ENCODE results near the gene AK9.
A peak's percentile ranks its signal among the peaks of the same experiment; 100 is the strongest.

The AK9 gene

DNA sequence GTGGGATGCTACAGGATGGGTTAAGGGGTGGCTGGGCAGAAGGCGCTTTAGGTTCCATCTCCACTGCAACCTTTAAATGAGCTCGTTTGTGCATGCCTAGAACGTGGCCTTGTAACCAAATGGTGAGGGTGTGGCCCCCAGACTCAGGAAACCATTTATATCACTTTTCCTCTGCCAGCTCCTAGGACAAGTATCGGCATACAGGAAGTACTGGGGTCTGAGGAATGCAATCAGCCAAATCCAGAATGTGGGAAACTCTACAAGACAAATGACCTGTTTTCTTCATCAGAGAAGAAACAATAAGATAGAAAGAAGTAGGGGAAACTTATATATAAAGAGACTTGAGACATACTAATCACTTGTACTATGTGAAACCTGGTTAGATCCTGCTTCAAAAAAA lies 21.2 kb downstream of the AK9 start:
- H3K27ac ChIP-seq (ENCODE audit: low read depth, low read length), result no peak overlapping the region
- H3K4me1 ChIP-seq (ENCODE audit: control insufficient read depth, low read depth, low read length), result no peaks in the 10 kb centered on the region
- no CpG with 5 or more reads among the region's 4 CpGs for whole genome bisulfite sequencing (ENCODE audit: extremely low coverage, insufficient coverage, low lambda C conversion rate)
- no peaks in the 10 kb centered on the region for H3K27me3 ChIP-seq (ENCODE audit: insufficient read depth, low read length, poor library complexity)
- H2BK15ac ChIP-seq (replicated peaks; ENCODE audit: low read depth), result no peak overlapping the region
- H3K4me2 ChIP-seq (ENCODE audit: low read length), result no peak overlapping the region
- no peak overlapping the region for H2AK5ac ChIP-seq (ENCODE audit: low read length)
- no peak overlapping the region for H3K18ac ChIP-seq (ENCODE audit: low read length)
- H3K4me3 ChIP-seq (ENCODE audit: low read length), result no peak overlapping the region
- H3K56ac ChIP-seq (ENCODE audit: low read length), result no peak overlapping the region
- no peak overlapping the region for H3K4ac ChIP-seq (ENCODE audit: low read depth, low read length)
- H3K36me3 ChIP-seq (ENCODE audit: control insufficient read depth, insufficient read depth, low read length), result no peaks in the 10 kb centered on the region
- H2BK5ac ChIP-seq (ENCODE audit: low read length), result no peak overlapping the region
- H2BK120ac ChIP-seq (ENCODE audit: low read depth, low read length), result no peak overlapping the region
- no peaks in the 10 kb centered on the region for H3K79me2 ChIP-seq (ENCODE audit: control insufficient read depth, insufficient read depth, low read length)
- no peak overlapping the region for H4K5ac ChIP-seq (ENCODE audit: low read length)
- DNase-seq, result no peak
- H4K8ac ChIP-seq (ENCODE audit: low read depth, low read length), result no peak overlapping the region
- no peaks in the 10 kb centered on the region for H3K79me1 ChIP-seq (ENCODE audit: low read length)
- H3K23ac ChIP-seq (ENCODE audit: low read length), result no peak overlapping the region
- H3K9ac ChIP-seq (ENCODE audit: low read length), result no peak overlapping the region

DNA sequence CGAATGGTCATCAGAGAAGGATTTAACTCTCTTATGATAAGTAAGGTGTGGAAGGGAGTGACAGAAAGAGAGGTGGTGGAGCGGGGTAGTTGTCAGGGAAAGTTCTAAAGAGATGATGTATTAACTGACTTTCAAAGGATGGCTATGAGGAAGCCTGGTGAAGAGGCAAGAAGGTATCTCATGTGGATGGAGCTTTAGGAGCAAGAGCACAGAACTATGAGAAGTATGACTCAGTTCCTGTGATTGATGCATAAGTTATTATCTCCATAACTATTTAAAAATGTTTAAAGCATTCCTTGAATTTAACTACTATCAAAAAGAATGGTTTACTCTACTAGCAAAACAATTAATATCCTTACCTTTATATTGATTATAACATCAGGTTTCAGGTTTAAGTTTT lies 28.8 kb downstream of the AK9 start:
- Histone ChIP-seq H3K23ac (ENCODE audit: low read length) (no peak overlapping the region), H3K9ac (ENCODE audit: low read length) (no peak overlapping the region), H2BK120ac (ENCODE audit: low read depth, low read length) (no peak overlapping the region), H2AK5ac (ENCODE audit: low read length) (no peak overlapping the region), H4K5ac (ENCODE audit: low read length) (no peak overlapping the region), H3K18ac (ENCODE audit: low read length) (no peak overlapping the region), H2BK5ac (ENCODE audit: low read length) (no peak overlapping the region), H3K36me3 (ENCODE audit: control insufficient read depth, insufficient read depth, low read length) (no peaks in the 10 kb centered on the region), H3K4me1 (ENCODE audit: control insufficient read depth, low read depth, low read length) (no peaks in the 10 kb centered on the region), H3K79me1 (ENCODE audit: low read length) (no peaks in the 10 kb centered on the region), H2BK15ac (replicated peaks; ENCODE audit: low read depth) (no peak overlapping the region), H3K4me2 (ENCODE audit: low read length) (no peak overlapping the region), H3K4ac (ENCODE audit: low read depth, low read length) (no peak overlapping the region), H3K27ac (ENCODE audit: low read depth, low read length) (no peak overlapping the region), H3K4me3 (ENCODE audit: low read length) (no peak overlapping the region), H3K56ac (ENCODE audit: low read length) (no peak overlapping the region), H3K27me3 (ENCODE audit: insufficient read depth, low read length, poor library complexity) (no peaks in the 10 kb centered on the region), H3K79me2 (ENCODE audit: control insufficient read depth, insufficient read depth, low read length) (no peaks in the 10 kb centered on the region), H4K8ac (ENCODE audit: low read depth, low read length) (no peak overlapping the region)
- no peak for DNase-seq
- no CpG with 5 or more reads among the region's 2 CpGs for WGBS (ENCODE audit: extremely low coverage, insufficient coverage, low lambda C conversion rate)

- H3K4me1 ChIP-seq (ENCODE audit: control insufficient read depth, low read depth, low read length), result no peaks in the 10 kb centered on the region
- H3K36me3 ChIP-seq (ENCODE audit: control insufficient read depth, insufficient read depth, low read length), result no peaks in the 10 kb centered on the region
- H3K79me1 ChIP-seq (ENCODE audit: low read length), result no peaks in the 10 kb centered on the region
- no peak overlapping the region for H2AK5ac ChIP-seq (ENCODE audit: low read length)
- no peak overlapping the region for H2BK120ac ChIP-seq (ENCODE audit: low read depth, low read length)
- H3K4me3 ChIP-seq (ENCODE audit: low read length), result no peak overlapping the region
- no peak overlapping the region for H3K18ac ChIP-seq (ENCODE audit: low read length)
- no peak overlapping the region for H2BK5ac ChIP-seq (ENCODE audit: low read length)
- no peaks in the 10 kb centered on the region for H3K79me2 ChIP-seq (ENCODE audit: control insufficient read depth, insufficient read depth, low read length)
- H3K27me3 ChIP-seq (ENCODE audit: insufficient read depth, low read length, poor library complexity), result no peaks in the 10 kb centered on the region
- WGBS (ENCODE audit: extremely low coverage, insufficient coverage, low lambda C conversion rate), result no CpG with 5 or more reads among the region's 1 CpG
- H4K8ac ChIP-seq (ENCODE audit: low read depth, low read length), result no peak overlapping the region
- DNase-seq, result peak; percentile 10
- no peak overlapping the region for H3K9ac ChIP-seq (ENCODE audit: low read length)
- H3K23ac ChIP-seq (ENCODE audit: low read length), result no peak overlapping the region
- H2BK15ac ChIP-seq (replicated peaks; ENCODE audit: low read depth), result no peak overlapping the region
- H3K56ac ChIP-seq (ENCODE audit: low read length), result no peak overlapping the region
- no peak overlapping the region for H3K4ac ChIP-seq (ENCODE audit: low read depth, low read length)
- no peak overlapping the region for H3K4me2 ChIP-seq (ENCODE audit: low read length)
- no peak overlapping the region for H4K5ac ChIP-seq (ENCODE audit: low read length)
- H3K27ac ChIP-seq (ENCODE audit: low read depth, low read length), result no peak overlapping the region
Observed at GRCh38 chr6:109660526-109661320, 30.3 kb downstream of the AK9 start.

DNA sequence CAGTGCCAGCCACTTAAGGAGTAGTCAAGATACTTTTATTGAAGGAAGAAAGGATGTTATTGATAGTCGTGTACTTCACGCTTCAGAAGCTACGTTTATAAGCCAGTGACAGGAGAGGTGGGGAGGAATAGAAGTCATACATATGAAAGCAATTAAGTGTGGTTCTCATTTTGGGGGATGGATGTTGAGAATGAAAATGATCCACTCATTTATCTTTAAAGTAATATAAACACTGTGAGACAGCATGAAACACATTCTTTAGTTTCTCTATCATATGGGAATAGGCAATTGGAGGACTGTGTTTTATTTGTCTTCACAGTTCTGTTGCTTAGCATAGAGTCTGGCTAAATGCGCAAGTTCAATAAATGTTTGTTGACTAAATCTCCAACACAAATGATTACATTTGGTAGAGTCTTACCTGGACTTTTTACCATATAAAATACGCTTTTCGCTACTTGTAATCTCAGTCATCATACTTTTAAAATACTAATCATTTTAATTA lies 35.2 kb downstream of the AK9 start:
- H3K56ac ChIP-seq (ENCODE audit: low read length), result no peak overlapping the region
- DNase-seq, result no peak
- no peaks in the 10 kb centered on the region for H3K79me1 ChIP-seq (ENCODE audit: low read length)
- no peaks in the 10 kb centered on the region for H3K79me2 ChIP-seq (ENCODE audit: control insufficient read depth, insufficient read depth, low read length)
- no peak overlapping the region for H3K4me2 ChIP-seq (ENCODE audit: low read length)
- no peak overlapping the region for H3K27ac ChIP-seq (ENCODE audit: low read depth, low read length)
- H3K4ac ChIP-seq (ENCODE audit: low read depth, low read length), result no peak overlapping the region
- H2BK15ac ChIP-seq (replicated peaks; ENCODE audit: low read depth), result no peak overlapping the region
- H3K4me3 ChIP-seq (ENCODE audit: low read length), result no peak overlapping the region
- H2BK120ac ChIP-seq (ENCODE audit: low read depth, low read length), result no peak overlapping the region
- H3K9ac ChIP-seq (ENCODE audit: low read length), result no peak overlapping the region
- no peak overlapping the region for H2AK5ac ChIP-seq (ENCODE audit: low read length)
- H4K5ac ChIP-seq (ENCODE audit: low read length), result no peak overlapping the region
- 100% methylated on average over 2 of the region's 6 CpGs for WGBS (ENCODE audit: extremely low coverage, insufficient coverage, low lambda C conversion rate)
- no peaks in the 10 kb centered on the region for H3K27me3 ChIP-seq (ENCODE audit: insufficient read depth, low read length, poor library complexity)
- H3K18ac ChIP-seq (ENCODE audit: low read length), result no peak overlapping the region
- no peak overlapping the region for H2BK5ac ChIP-seq (ENCODE audit: low read length)
- H3K23ac ChIP-seq (ENCODE audit: low read length), result no peak overlapping the region
- no peak overlapping the region for H4K8ac ChIP-seq (ENCODE audit: low read depth, low read length)
- no peaks in the 10 kb centered on the region for H3K4me1 ChIP-seq (ENCODE audit: control insufficient read depth, low read depth, low read length)
- H3K36me3 ChIP-seq (ENCODE audit: control insufficient read depth, insufficient read depth, low read length), result no peaks in the 10 kb centered on the region

DNA sequence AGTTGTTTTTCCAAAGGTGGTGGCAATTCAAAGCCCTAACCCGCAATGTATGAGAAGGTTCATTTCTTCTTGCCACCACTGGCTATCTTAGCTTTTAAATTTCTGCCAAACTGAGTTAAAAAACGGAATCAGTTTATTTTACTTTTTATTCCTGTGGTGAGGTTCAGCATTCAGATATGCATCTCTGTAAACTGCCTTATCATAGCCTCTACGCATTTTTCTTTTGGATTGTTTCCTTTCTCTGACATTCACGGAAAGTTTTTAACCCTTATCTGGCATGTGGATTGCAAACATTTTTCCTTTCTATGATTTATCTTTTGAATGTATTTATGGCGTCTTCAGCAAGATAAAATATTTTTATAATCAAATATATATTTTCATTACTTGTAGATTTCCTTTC lies 37.7 kb downstream of the AK9 start:
- no CpG with 5 or more reads among the region's 5 CpGs for WGBS (ENCODE audit: extremely low coverage, insufficient coverage, low lambda C conversion rate)

GRCh38 chr6:109644131-109644530 lies 46.9 kb downstream of the AK9 start:
- Histone ChIP-seq H2BK5ac (ENCODE audit: low read length) (no peak overlapping the region), H2AK5ac (ENCODE audit: low read length) (no peak overlapping the region), H3K4me2 (ENCODE audit: low read length) (no peak overlapping the region), H2BK15ac (replicated peaks; ENCODE audit: low read depth) (no peak overlapping the region), H3K79me1 (ENCODE audit: low read length) (no peaks in the 10 kb centered on the region), H3K23ac (ENCODE audit: low read length) (no peak overlapping the region), H3K56ac (ENCODE audit: low read length) (no peak overlapping the region), H3K9ac (ENCODE audit: low read length) (no peak overlapping the region), H3K79me2 (ENCODE audit: control insufficient read depth, insufficient read depth, low read length) (no peaks in the 10 kb centered on the region), H4K5ac (ENCODE audit: low read length) (no peak overlapping the region), H3K27me3 (ENCODE audit: insufficient read depth, low read length, poor library complexity) (no peaks in the 10 kb centered on the region), H3K18ac (ENCODE audit: low read length) (no peak overlapping the region), H3K4ac (ENCODE audit: low read depth, low read length) (no peak overlapping the region), H4K8ac (ENCODE audit: low read depth, low read length) (no peak overlapping the region), H3K4me1 (ENCODE audit: control insufficient read depth, low read depth, low read length) (no peaks in the 10 kb centered on the region), H3K4me3 (ENCODE audit: low read length) (no peak overlapping the region), H3K36me3 (ENCODE audit: control insufficient read depth, insufficient read depth, low read length) (no peaks in the 10 kb centered on the region), H3K27ac (ENCODE audit: low read depth, low read length) (no peak overlapping the region), H2BK120ac (ENCODE audit: low read depth, low read length) (no peak overlapping the region)
- WGBS (ENCODE audit: extremely low coverage, insufficient coverage, low lambda C conversion rate), result 100% methylated on average over 1 of the region's 2 CpGs
- no peak for DNase-seq

More for the DNA sequence above, 37.7 kb downstream of the AK9 start:
- Histone ChIP-seq H2BK5ac (ENCODE audit: low read length) (no peak overlapping the region), H3K79me2 (ENCODE audit: control insufficient read depth, insufficient read depth, low read length) (no peaks in the 10 kb centered on the region), H3K36me3 (ENCODE audit: control insufficient read depth, insufficient read depth, low read length) (no peaks in the 10 kb centered on the region), H3K23ac (ENCODE audit: low read length) (no peak overlapping the region), H3K4me3 (ENCODE audit: low read length) (no peak overlapping the region), H4K5ac (ENCODE audit: low read length) (no peak overlapping the region), H3K4ac (ENCODE audit: low read depth, low read length) (no peak overlapping the region), H3K9ac (ENCODE audit: low read length) (no peak overlapping the region), H3K79me1 (ENCODE audit: low read length) (no peaks in the 10 kb centered on the region), H3K27ac (ENCODE audit: low read depth, low read length) (no peak overlapping the region), H2AK5ac (ENCODE audit: low read length) (no peak overlapping the region), H3K27me3 (ENCODE audit: insufficient read depth, low read length, poor library complexity) (no peaks in the 10 kb centered on the region), H3K4me2 (ENCODE audit: low read length) (no peak overlapping the region), H3K4me1 (ENCODE audit: control insufficient read depth, low read depth, low read length) (no peaks in the 10 kb centered on the region), H3K56ac (ENCODE audit: low read length) (no peak overlapping the region), H3K18ac (ENCODE audit: low read length) (no peak overlapping the region), H2BK15ac (replicated peaks; ENCODE audit: low read depth) (no peak overlapping the region), H4K8ac (ENCODE audit: low read depth, low read length) (peak overlapping the region; percentile 39), H2BK120ac (ENCODE audit: low read depth, low read length) (no peak overlapping the region)
- DNase-seq, result no peak

All from mesendoderm (in vitro differentiated cells).